A673 (cell line): Measurements from ENCODE around the gene AHNAK2. TPM values are rescaled to one million over a fixed set of nuclear protein-coding genes. Genes with fewer than 3 reads are reported as not detected.

ENCODE experiments used
- BruUV-seq: library from RNA; stranded (reverse); fragments of 400-500 nt; replicated peaks from 2 replicates; lab custom pipeline; 2021; lab: Mats Ljungman, UMichigan
- CTCF ChIA-PET: fragments of 300-600 bp; sonication (Branson Sonifier 250); formaldehyde crosslinking; loops from one replicate; lab custom pipeline; 2022; ENCODE audit warnings: antibody characterized with exemption; lab: Charles Lee
- POLR2A ChIA-PET: fragments of 300-600 bp; sonication (Branson Sonifier 250); formaldehyde crosslinking; loops from one replicate; lab custom pipeline; 2022; ENCODE audit warnings: antibody characterized with exemption; ENCODE audit not compliant: low non-redundant PET; lab: Charles Lee
- DNase-seq: peaks from one replicate; pipeline ENCODE4 v3.0.0-alpha.2; 2015; ENCODE audit warnings: low spot score
- H3K27ac ChIP-seq: fragments of 200-600 bp; sonication (generic); 2 replicates; pipeline ENCODE4 v1.5.1; 2016; ENCODE audit warnings: mixed run types, low read depth, mild to moderate bottlenecking, mixed read lengths, antibody characterized with exemption, low read length; ENCODE audit not compliant: poor library complexity, severe bottlenecking
- H3K27me3 ChIP-seq: fragments of 200-600 bp; sonication (generic); replicated peaks from 2 replicates; pipeline ENCODE4 v1.6.1; 2017; ENCODE audit warnings: mixed run types, low read depth, mild to moderate bottlenecking, mixed read lengths, antibody characterized with exemption, low read length; ENCODE audit not compliant: insufficient read depth, poor library complexity
- H3K36me3 ChIP-seq: fragments of 200-600 bp; sonication (generic); 2 replicates; pipeline ENCODE4 v1.6.1; 2016; ENCODE audit warnings: mixed run types, mild to moderate bottlenecking, mixed read lengths, antibody characterized with exemption, low read length; ENCODE audit not compliant: insufficient read depth, poor library complexity, severe bottlenecking
- H3K4me1 ChIP-seq: fragments of 200-600 bp; sonication (generic); 2 replicates; pipeline ENCODE4 v1.6.1; 2017; ENCODE audit warnings: mixed run types, mild to moderate bottlenecking, mixed read lengths, antibody characterized with exemption, low read length; ENCODE audit not compliant: insufficient read depth, poor library complexity, severe bottlenecking
- H3K4me3 ChIP-seq: fragments of 200-600 bp; sonication (generic); 2 replicates; pipeline ENCODE4 v1.5.1; 2016; ENCODE audit warnings: low read depth, mixed run types, mild to moderate bottlenecking, mixed read lengths, low read length; ENCODE audit not compliant: poor library complexity, severe bottlenecking
- H3K9me3 ChIP-seq: fragments of 200-600 bp; sonication (generic); 2 replicates; pipeline ENCODE4 v1.6.1; 2016; ENCODE audit warnings: mixed run types, low read depth, mild to moderate bottlenecking, mixed read lengths, antibody characterized with exemption, low read length; ENCODE audit not compliant: poor library complexity, severe bottlenecking
- EZH2 ChIP-seq: fragments of 200-600 bp; sonication (generic); IDR thresholded peaks from 2 replicates; pipeline ENCODE4 v1.6.1; 2017; ENCODE audit warnings: borderline replicate concordance, low read depth, mild to moderate bottlenecking, mixed read lengths, antibody characterized with exemption, low read length; ENCODE audit not compliant: poor library complexity, severe bottlenecking
- intact Hi-C: fragments of 100-400 bp; cut with micrococcal nuclease; formaldehyde crosslinking; loops from one replicate; pipeline ENCODE4 v1.10.0; 2022; ENCODE audit not compliant: unreplicated experiment
- total RNA-seq: library from RNA; stranded (reverse); gene quantifications from 2 replicates; pipeline ENCODE4 v1.2.3, GENCODE V29; 2021
- TF ChIP-seq, protein P1 (sequence below): fragments of 300-800, 200-600 bp; sonication (generic); conservative IDR thresholded peaks from 2 replicates; pipeline ENCODE4 v1.5.1; 2017; ENCODE audit warnings: low read depth, mild to moderate bottlenecking, antibody characterized with exemption, low read length, moderate library complexity, mixed read lengths

Gene AHNAK2
- total RNA-seq, 1 experiment from 2014 or later = 0.56 TPM

DNA sequence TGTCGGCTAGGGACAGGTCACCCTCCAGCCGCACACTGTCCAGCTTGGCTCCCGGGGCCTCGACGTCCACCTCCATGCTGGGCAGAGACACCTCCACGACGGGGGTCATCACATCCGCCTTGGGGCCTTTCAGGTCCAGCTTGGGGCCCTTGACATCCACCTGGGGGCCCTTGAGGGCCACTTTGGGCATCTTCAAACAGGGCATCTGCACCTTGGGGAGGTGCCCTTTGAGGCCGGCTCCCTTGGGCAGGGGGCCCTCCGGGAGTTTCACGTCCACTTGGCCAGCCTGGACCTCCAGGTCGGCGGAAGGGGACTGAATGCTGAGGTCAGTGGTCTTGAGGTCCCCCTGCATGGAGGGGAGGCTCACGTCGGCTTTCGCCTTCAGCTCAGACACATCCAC lies 35.6 kb downstream of the AHNAK2 start:
- Histone ChIP-seq H3K9me3 (no peaks in the 10 kb centered on the region), H3K36me3 (no peaks in the 10 kb centered on the region), H3K27me3 (peaks cover 33% of the 10 kb centered on the region), H3K4me1 (no peaks in the 10 kb centered on the region), H3K27ac (no peak overlapping the region), H3K4me3 (no peak overlapping the region)
- CTCF ChIA-PET = no interaction called here
- intact Hi-C loops = no loop called here
- no peak for DNase-seq
- TF ChIP-seq EZH2 = no peak
- TF ChIP-seq, protein P1, sequence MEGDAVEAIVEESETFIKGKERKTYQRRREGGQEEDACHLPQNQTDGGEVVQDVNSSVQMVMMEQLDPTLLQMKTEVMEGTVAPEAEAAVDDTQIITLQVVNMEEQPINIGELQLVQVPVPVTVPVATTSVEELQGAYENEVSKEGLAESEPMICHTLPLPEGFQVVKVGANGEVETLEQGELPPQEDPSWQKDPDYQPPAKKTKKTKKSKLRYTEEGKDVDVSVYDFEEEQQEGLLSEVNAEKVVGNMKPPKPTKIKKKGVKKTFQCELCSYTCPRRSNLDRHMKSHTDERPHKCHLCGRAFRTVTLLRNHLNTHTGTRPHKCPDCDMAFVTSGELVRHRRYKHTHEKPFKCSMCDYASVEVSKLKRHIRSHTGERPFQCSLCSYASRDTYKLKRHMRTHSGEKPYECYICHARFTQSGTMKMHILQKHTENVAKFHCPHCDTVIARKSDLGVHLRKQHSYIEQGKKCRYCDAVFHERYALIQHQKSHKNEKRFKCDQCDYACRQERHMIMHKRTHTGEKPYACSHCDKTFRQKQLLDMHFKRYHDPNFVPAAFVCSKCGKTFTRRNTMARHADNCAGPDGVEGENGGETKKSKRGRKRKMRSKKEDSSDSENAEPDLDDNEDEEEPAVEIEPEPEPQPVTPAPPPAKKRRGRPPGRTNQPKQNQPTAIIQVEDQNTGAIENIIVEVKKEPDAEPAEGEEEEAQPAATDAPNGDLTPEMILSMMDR = no peak
- BruUV-seq = no TSS peak
- POLR2A ChIA-PET = no interaction called here

DNA sequence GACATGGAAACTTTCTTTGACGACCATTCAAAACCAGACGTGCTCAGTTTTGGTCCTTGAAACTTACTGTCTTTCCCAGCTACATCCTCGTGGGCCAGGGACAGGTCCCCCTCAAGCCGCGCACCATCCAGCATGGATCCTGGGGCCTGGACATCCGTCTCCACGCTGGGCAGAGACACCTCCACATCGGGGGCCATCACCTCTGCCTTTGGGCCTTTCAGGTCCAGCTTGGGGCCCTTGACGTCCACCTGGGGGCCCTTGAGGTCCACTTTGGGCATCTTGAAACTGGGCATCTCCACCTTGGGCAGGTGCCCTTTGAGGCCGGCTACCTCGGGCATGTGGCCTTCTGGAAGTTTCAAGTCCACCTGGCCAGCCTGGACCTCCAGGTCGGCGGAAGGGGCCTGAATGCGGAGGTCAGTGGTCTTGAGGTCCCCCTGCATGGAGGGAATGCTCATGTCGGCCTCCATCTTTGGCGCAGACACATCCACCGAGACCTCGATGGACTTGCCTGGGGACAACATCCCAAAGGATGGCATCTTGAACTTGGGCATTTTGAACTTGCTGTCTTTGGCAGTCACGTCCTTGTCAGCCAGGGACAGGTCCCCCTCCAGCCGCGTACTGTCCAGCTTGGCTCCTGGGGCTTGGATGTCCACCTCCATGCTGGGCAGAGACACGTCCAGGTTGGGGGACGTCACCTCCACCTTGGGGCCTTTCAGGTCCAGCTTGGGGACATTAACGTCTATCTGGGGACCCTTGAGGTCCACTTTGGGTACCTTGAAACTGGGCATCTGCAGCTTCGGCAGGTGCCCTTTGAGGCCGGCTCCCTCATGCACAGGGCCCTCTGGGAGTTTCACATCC lies 36.4 kb downstream of the AHNAK2 start:
- Histone ChIP-seq H3K4me1 (no peaks in the 10 kb centered on the region), H3K9me3 (no peaks in the 10 kb centered on the region), H3K4me3 (no peak overlapping the region), H3K36me3 (no peaks in the 10 kb centered on the region), H3K27me3 (peaks cover 39% of the 10 kb centered on the region), H3K27ac (no peak overlapping the region)
- ChIA-PET POLR2A (no interaction called here), CTCF (no interaction called here)
- DNase-seq = no peak
- intact Hi-C loops = no loop called here
- TF ChIP-seq, protein P1 = no peak
- no peak for TF ChIP-seq EZH2
- BruUV-seq = no TSS peak

DNA sequence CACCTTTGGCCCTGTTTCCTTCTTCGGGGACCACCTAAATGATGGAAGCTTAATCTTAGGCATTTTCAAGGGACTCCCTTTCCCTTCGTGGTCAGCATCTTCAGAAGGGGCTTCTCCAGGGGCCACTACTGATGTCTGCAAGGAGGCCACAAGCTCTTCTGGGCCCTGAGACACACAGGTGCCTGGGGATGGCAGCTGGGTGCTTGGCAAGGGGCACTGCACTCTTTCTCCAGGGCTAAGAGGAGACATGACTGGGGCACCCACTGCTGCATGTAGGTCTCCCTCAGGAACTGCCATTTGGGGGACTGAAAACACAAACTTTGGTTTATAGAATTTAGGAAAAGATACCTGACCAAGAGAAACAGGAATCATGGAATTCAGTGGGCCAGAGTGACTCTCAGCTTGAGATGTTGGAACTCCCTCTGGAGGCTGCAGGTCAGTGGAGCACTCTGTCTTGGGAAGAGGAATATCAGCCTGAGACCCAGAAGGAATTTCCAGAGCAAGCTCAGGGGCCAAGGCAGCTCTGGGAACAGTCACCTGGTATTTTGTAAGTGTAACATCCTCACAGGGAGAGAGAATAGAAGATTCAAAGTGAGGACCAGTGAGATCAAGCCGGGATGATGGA lies 37.5 kb downstream of the AHNAK2 start:
- DNase-seq = no peak
- H3K4me1 ChIP-seq = no peaks in the 10 kb centered on the region
- H3K4me3 ChIP-seq = no peak overlapping the region
- no peaks in the 10 kb centered on the region for H3K36me3 ChIP-seq
- no TSS peak for BruUV-seq
- H3K27me3 ChIP-seq = peaks cover 39% of the 10 kb centered on the region
- ChIA-PET POLR2A (no interaction called here), CTCF (no interaction called here)
- H3K9me3 ChIP-seq = no peaks in the 10 kb centered on the region
- intact Hi-C loops = no loop called here
- no peak for TF ChIP-seq EZH2
- TF ChIP-seq, protein P1 = 0 out of 2 replicates have a peak, but pooled peaks have one; percentile 29
- H3K27ac ChIP-seq = no peak overlapping the region
